ENCODE data around the gene WFDC10A. TPM values are rescaled to one million over a fixed set of nuclear protein-coding genes. Genes with fewer than 3 reads are reported as not detected.

Gene WFDC10A
- not detected for polyA plus RNA-seq (2012; ENCODE audit: insufficient read length, low read depth)

GRCh38 chr20:45629496-45630100 lies at the start of gene WFDC10A:
TSS of gene WFDC10A (plus strand) at chr20:45629739. CDS start at chr20:45629814, 75 bp downstream.
- TF ChIP-seq REST (IDR thresholded peaks at IDR 0.05; ENCODE audit: insufficient read depth in 1 of 2, low read depth in 2 of 2, low read length in 2 of 2) (no peak), SIN3A (IDR thresholded peaks at IDR 0.05; ENCODE audit: borderline replicate concordance, insufficient read depth, low read length) (no peak), FOXP2 (optimal IDR thresholded peaks at IDR 0.05; ENCODE audit: borderline replicate concordance, extremely low read depth, extremely low read length, insufficient read depth) (no peak), TAF1 (IDR thresholded peaks at IDR 0.05; ENCODE audit: borderline replicate concordance, insufficient read depth, low read length) (no peak), POLR2AphosphoS5 (IDR thresholded peaks at IDR 0.05; ENCODE audit: low read depth, low read length) (no peak)

GRCh38 chr20:45581702-45582101 lies 47.8 kb upstream of the WFDC10A start:
- TF ChIP-seq FOXP2 (optimal IDR thresholded peaks at IDR 0.05; ENCODE audit: borderline replicate concordance, extremely low read depth, extremely low read length, insufficient read depth) (no peak), TAF1 (IDR thresholded peaks at IDR 0.05; ENCODE audit: borderline replicate concordance, insufficient read depth, low read length) (no peak), REST (IDR thresholded peaks at IDR 0.05; ENCODE audit: insufficient read depth in 1 of 2, low read depth in 2 of 2, low read length in 2 of 2) (no peak), POLR2AphosphoS5 (IDR thresholded peaks at IDR 0.05; ENCODE audit: low read depth, low read length) (no peak), SIN3A (IDR thresholded peaks at IDR 0.05; ENCODE audit: borderline replicate concordance, insufficient read depth, low read length) (no peak)

GRCh38 chr20:45583502-45583901 lies 46.0 kb upstream of the WFDC10A start:
- TF ChIP-seq SIN3A (IDR thresholded peaks at IDR 0.05; ENCODE audit: borderline replicate concordance, insufficient read depth, low read length), result no peak
- no peak for TF ChIP-seq POLR2AphosphoS5 (IDR thresholded peaks at IDR 0.05; ENCODE audit: low read depth, low read length)
- TF ChIP-seq TAF1 (IDR thresholded peaks at IDR 0.05; ENCODE audit: borderline replicate concordance, insufficient read depth, low read length), result no peak
- TF ChIP-seq REST (IDR thresholded peaks at IDR 0.05; ENCODE audit: insufficient read depth in 1 of 2, low read depth in 2 of 2, low read length in 2 of 2), result no peak

GRCh38 chr20:45588800-45589199 lies 40.7 kb upstream of the WFDC10A start:
- TF ChIP-seq POLR2AphosphoS5 (IDR thresholded peaks at IDR 0.05; ENCODE audit: low read depth, low read length), result no peak
- TF ChIP-seq TAF1 (IDR thresholded peaks at IDR 0.05; ENCODE audit: borderline replicate concordance, insufficient read depth, low read length), result no peak
- TF ChIP-seq FOXP2 (optimal IDR thresholded peaks at IDR 0.05; ENCODE audit: borderline replicate concordance, extremely low read depth, extremely low read length, insufficient read depth), result no peak
- TF ChIP-seq SIN3A (IDR thresholded peaks at IDR 0.05; ENCODE audit: borderline replicate concordance, insufficient read depth, low read length), result no peak
- TF ChIP-seq REST (IDR thresholded peaks at IDR 0.05; ENCODE audit: insufficient read depth in 1 of 2, low read depth in 2 of 2, low read length in 2 of 2), result no peak
